DOHH2 (cell line): ENCODE measurements around the gene ZNF770.

Source experiments
- CTCF ChIP-seq: fragments of 200-600 bp; sonication (generic); IDR thresholded peaks from one replicate; pipeline ENCODE4 v1.5.1; 2014; ENCODE audit warnings: antibody characterized with exemption, mild to moderate bottlenecking, low read depth, low read length; ENCODE audit not compliant: poor library complexity, severe bottlenecking
- EZH2phosphoT487 ChIP-seq: fragments of 200-600 bp; sonication (generic); IDR thresholded peaks from 2 replicates; pipeline ENCODE4 v1.6.1; 2017; ENCODE audit warnings: borderline replicate concordance, mild to moderate bottlenecking, antibody characterized with exemption, low read length, moderate library complexity, mixed read lengths

GRCh38 chr15:35000511-35000910 is 12.4 kb upstream of the ZNF770 start:
- TF ChIP-seq CTCF = no peak
- TF ChIP-seq EZH2phosphoT487 = no peak
